Right lobe of liver (tissue), 6 donors: ENCODE data around the gene CCBE1. TPM values are rescaled to one million over a fixed set of nuclear protein-coding genes. Genes with fewer than 3 reads are reported as not detected.
A peak's percentile ranks its signal among the peaks of the same experiment; 100 is the strongest.

ENCODE experiments used
- ATAC-seq, 4 donors: fragments of 200-7000 bp; cut with Tn5 transposase; one replicate each; pipeline ENCODE4 v1.9.1; 2020; ENCODE audit warnings: mild to moderate bottlenecking in 4 of 4, moderate library complexity in 4 of 4
- DNase-seq, 3 donors: peaks; one replicate each; pipeline ENCODE4 v3.0.0-alpha.2; 2020
- H3K27ac ChIP-seq, 3 donors: fragments of 200-600 bp; one replicate each; pipeline ENCODE4 v1.8.0; 2022
- H3K27me3 ChIP-seq, 2 donors: fragments of 200-600 bp; one replicate each; pipeline ENCODE4 v1.8.0; 2022
- H3K36me3 ChIP-seq, 4 donors: fragments of 200-600 bp; sonication (generic) in 1 of 4; one replicate each; pipeline versions ENCODE4 v1.5.1 to v1.8.0; 2017 to 2022; ENCODE audit warnings: control low read depth in 1 of 4
- H3K4me1 ChIP-seq, 4 donors: fragments of 200-600 bp; sonication (generic) in 1 of 4; one replicate each; pipeline versions ENCODE4 v1.5.1 to v1.8.0; 2017 to 2022; ENCODE audit warnings: control low read depth in 1 of 4
- H3K4me3 ChIP-seq, 3 donors: fragments of 200-600 bp; one replicate each; pipeline ENCODE4 v1.8.0; 2022
- H3K9me3 ChIP-seq, 4 donors: fragments of 200-600 bp; sonication (generic) in 1 of 4; one replicate each; pipeline versions ENCODE4 v1.5.1 to v1.8.0; 2017 to 2022; ENCODE audit warnings: control low read depth in 1 of 4
- CTCF ChIP-seq, 4 donors: fragments of 200-600 bp in 3 of 4; fragments of 450-650 bp in 1 of 4; IDR thresholded peaks; one replicate each; pipeline versions ENCODE4 v1.5.1 to v1.8.0; 2016 to 2022; ENCODE audit warnings: antibody characterized with exemption in 4 of 4, mild to moderate bottlenecking in 2 of 4
- POLR2A ChIP-seq: fragments of 450-650 bp; IDR thresholded peaks from one replicate; pipeline ENCODE4 v1.6.1; 2017; ENCODE audit warnings: antibody characterized with exemption, mild to moderate bottlenecking
- WGBS: methylation state at CpG from one replicate; pipeline ENCODE4 v1.1.6; 2018; ENCODE audit warnings: low coverage, low lambda C conversion rate; ENCODE audit not compliant: insufficient coverage; ENCODE audit errors: missing lambda C conversion rate; 5-methylcytosine and 5-hydroxymethylcytosine counted together
- intact Hi-C, 2 donors: fragments of 100-400 bp; cut with DNase I; formaldehyde crosslinking; loops; one replicate each; pipeline versions ENCODE4 v1.11.2 to v1.14.1; 2022
- total RNA-seq, 6 experiments: library from RNA; depleted of rRNA in 2 of 6; stranded (reverse); fragments of >200 nt in 2 of 6; fragmentation: NEBNext Ultra II Directional in 3 of 6; extraction: Animal tissue kit (Norgen Biotek cat#: 25700) in 3 of 6; gene quantifications; one replicate each; pipeline versions ENCODE4 v1.1.0 to v1.2.4, GENCODE V29; 2016 to 2023
- donor health status: DM: no; HTN: yes; CAD: no.
- donor health status: DM: no; HTN: no; CAD: no.
- donor health status: DM: no; HTN: no; CAD: no.
- donor health status: DM: no; HTN: yes; CAD: no.
- donor health status: DM: no; HTN: yes; CAD: no.

The CCBE1 gene
- total RNA-seq, 6 experiments from 2014 or later: 2.7 to 6.9 (median 4.3) TPM

- WGBS: 25% methylated on average over 4 of the region's 7 CpGs
- no peak overlapping the region for H3K27ac ChIP-seq
- no peaks in the 10 kb centered on the region for H3K27me3 ChIP-seq
- H3K4me1 ChIP-seq: no peaks in the 10 kb centered on the region
- H3K36me3 ChIP-seq: no peaks in the 10 kb centered on the region
- TF ChIP-seq CTCF (IDR thresholded peaks at IDR 0.05) (no peak), POLR2A (no peak)
- no peak overlapping the region for H3K4me3 ChIP-seq
- ATAC-seq (no peak), DNase-seq (no peak)
- H3K9me3 ChIP-seq: no peaks in the 10 kb centered on the region
- intact Hi-C loops: no loop called here
Measured at GRCh38 chr18:59718464-59719157, 21.4 kb upstream of the CCBE1 start.

GRCh38 chr18:59718108-59718463 lies 20.9 kb upstream of the CCBE1 start:
- no peak overlapping the region for H3K27ac ChIP-seq
- TF ChIP-seq POLR2A: no peak
- no peak for TF ChIP-seq CTCF (IDR thresholded peaks at IDR 0.05)
- 33% methylated on average over 3 of the region's 3 CpGs for WGBS
- intact Hi-C loops: no loop called here
- H3K27me3 ChIP-seq: no peaks in the 10 kb centered on the region
- ATAC-seq (no peak), DNase-seq (no peak)
- no peak overlapping the region for H3K4me3 ChIP-seq
- H3K9me3 ChIP-seq: no peaks in the 10 kb centered on the region
- H3K36me3 ChIP-seq: no peaks in the 10 kb centered on the region
- H3K4me1 ChIP-seq: no peaks in the 10 kb centered on the region

GRCh38 chr18:59717291-59717690 lies 20.1 kb upstream of the CCBE1 start:
- Histone ChIP-seq H3K36me3 (no peaks in the 10 kb centered on the region), H3K9me3 (no peaks in the 10 kb centered on the region), H3K27ac (no peak overlapping the region), H3K27me3 (no peaks in the 10 kb centered on the region), H3K4me3 (no peak overlapping the region), H3K4me1 (no peaks in the 10 kb centered on the region)
- 27% methylated on average over 2 of the region's 2 CpGs for WGBS
- DNase-seq: no peak
- TF ChIP-seq CTCF (IDR thresholded peaks at IDR 0.05) (no peak), POLR2A (no peak)
- intact Hi-C loops: no loop called here
- no peak for ATAC-seq

- 37% methylated on average over 2 of the region's 2 CpGs for WGBS
- H3K27ac ChIP-seq: no peak overlapping the region
- no peaks in the 10 kb centered on the region for H3K27me3 ChIP-seq
- no peak overlapping the region for H3K4me3 ChIP-seq
- no peaks in the 10 kb centered on the region for H3K9me3 ChIP-seq
- no peaks in the 10 kb centered on the region for H3K4me1 ChIP-seq
- no peak for DNase-seq
- no peak for TF ChIP-seq CTCF (IDR thresholded peaks at IDR 0.05)
- TF ChIP-seq POLR2A: no peak
- H3K36me3 ChIP-seq: no peaks in the 10 kb centered on the region
- intact Hi-C loops: no loop called here
- ATAC-seq: peak in 1 of 4 donors; percentile 23
Measured at GRCh38 chr18:59715966-59716369, 18.7 kb upstream of the CCBE1 start.
